Sigmoid colon (tissue), 7 donors: ENCODE results near the gene C1GALT1. TPM values are rescaled to one million over a fixed set of nuclear protein-coding genes. Genes with fewer than 3 reads are reported as not detected.

Experiments used
- DNase-seq: peaks from one replicate; pipeline ENCODE4 v3.0.0-alpha.2; 2019
- H3K27ac ChIP-seq, 4 donors: fragments of 200-600 bp; sonication (generic); one replicate each; pipeline ENCODE4 v1.5.1; 2016 to 2019; ENCODE audit warnings: mild to moderate bottlenecking in 1 of 4
- H3K27me3 ChIP-seq, 3 donors: fragments of 200-600 bp; sonication (generic); one replicate each; pipeline ENCODE4 v1.5.1; 2019; ENCODE audit warnings: mild to moderate bottlenecking in 1 of 3
- H3K36me3 ChIP-seq, 4 donors: fragments of 200-600 bp; sonication (generic); one replicate each; pipeline ENCODE4 v1.5.1; 2016 to 2019
- H3K4me1 ChIP-seq, 4 donors: fragments of 200-600 bp; sonication (generic); one replicate each; pipeline ENCODE4 v1.5.1; 2017 to 2019
- H3K4me3 ChIP-seq, 4 donors: fragments of 200-600 bp; sonication (generic); one replicate each; pipeline ENCODE4 v1.5.1; 2017 to 2019; ENCODE audit warnings: mild to moderate bottlenecking in 2 of 4, moderate library complexity in 1 of 4
- H3K9me3 ChIP-seq, 4 donors: fragments of 200-600 bp in 3 of 4; sonication (generic) in 3 of 4; one replicate each; pipeline versions ENCODE4 v1.5.1 to v1.6.1; 2013 to 2019
- EP300 ChIP-seq, 4 donors: sonication (generic); formaldehyde crosslinking; IDR thresholded peaks; one replicate each; pipeline ENCODE4 v1.6.1; 2017; ENCODE audit warnings: antibody characterized with exemption in 4 of 4
- POLR2A ChIP-seq, 2 donors: fragments of 450-650 bp; IDR thresholded peaks; one replicate each; pipeline ENCODE4 v1.6.1; 2016; ENCODE audit warnings: antibody characterized with exemption in 2 of 2, mild to moderate bottlenecking in 2 of 2, moderate library complexity in 2 of 2
- POLR2AphosphoS5 ChIP-seq, 4 donors: sonication (generic); formaldehyde crosslinking; IDR thresholded peaks; one replicate each; pipeline ENCODE4 v1.6.1; 2017; ENCODE audit warnings: antibody characterized with exemption in 4 of 4
- whole genome bisulfite sequencing, 2 donors: extraction: QIAGEN DNeasy Blood & Tissue Kit; methylation state at CpG; one replicate each; pipeline ENCODE4 v1.1.7; 2013; 5-methylcytosine and 5-hydroxymethylcytosine counted together
- intact Hi-C: fragments of 100-400 bp; cut with DNase I; formaldehyde crosslinking; loops from one replicate; pipeline ENCODE4 v1.15.1; 2023
- polyA plus RNA-seq, 3 donors: library from polyadenylated mRNA; stranded (reverse); fragments of 200-250 nt; gene quantifications; one replicate each; pipeline ENCODE4 v1.2.3, GENCODE V29; 2013
- total RNA-seq, 4 donors: library from RNA; depleted of rRNA; stranded (reverse); fragments of >200 nt; gene quantifications; one replicate each; pipeline ENCODE4 v1.1.0, GENCODE V29; 2016
- TF ChIP-seq, protein P1 (sequence below), 4 experiments: fragments of 450-650 bp in 3 of 4; fragments of 200-600 bp in 1 of 4; IDR thresholded peaks; one replicate each; pipeline ENCODE4 v1.5.1; 2016 to 2019; ENCODE audit warnings: antibody characterized with exemption in 4 of 4, mild to moderate bottlenecking in 3 of 4, moderate library complexity in 2 of 4
- donor health status: healthy with polysubstance abuse.
- donor health status: Bipolar disorder and iron deficiency.
- donor health status: healthy.

C1GALT1 gene
- total and polyA plus RNA-seq, 7 donors: 4.8 to 19.8 (median 11.6) TPM

DNA sequence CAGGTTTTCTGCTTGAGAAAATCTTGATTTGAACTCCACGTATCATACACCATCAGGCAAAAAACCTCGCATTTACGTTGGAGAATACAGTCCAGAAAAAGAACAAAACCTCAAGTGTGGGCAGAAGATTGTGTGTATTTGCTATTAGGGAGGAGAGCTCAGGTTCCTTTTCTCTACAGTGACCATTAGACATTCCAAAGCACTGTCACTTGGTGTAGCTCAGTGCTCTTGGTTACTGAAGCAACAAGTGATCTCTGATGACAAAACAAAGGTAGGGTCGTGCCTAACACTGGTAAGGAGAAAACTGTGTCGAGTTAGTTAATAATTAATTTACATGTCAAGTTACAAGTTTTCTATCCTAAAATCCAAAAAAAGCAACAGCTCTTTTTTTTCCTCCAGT lies 72.6 kb downstream of the C1GALT1 start:
- Histone ChIP-seq H3K4me3 (no peak overlapping the region), H3K27me3 (no peaks in the 10 kb centered on the region), H3K9me3 (no peaks in the 10 kb centered on the region), H3K36me3 (no peaks in the 10 kb centered on the region), H3K4me1 (peaks cover 0 to 14% (median 0%) of the 10 kb centered on the region in 4 donors), H3K27ac (no peak overlapping the region)
- 65 to 77% methylated on average over 5 of the region's 5 CpGs for WGBS, 2 donors
- DNase-seq: no peak
- intact Hi-C loops: no loop called here
- TF ChIP-seq, protein P1, sequence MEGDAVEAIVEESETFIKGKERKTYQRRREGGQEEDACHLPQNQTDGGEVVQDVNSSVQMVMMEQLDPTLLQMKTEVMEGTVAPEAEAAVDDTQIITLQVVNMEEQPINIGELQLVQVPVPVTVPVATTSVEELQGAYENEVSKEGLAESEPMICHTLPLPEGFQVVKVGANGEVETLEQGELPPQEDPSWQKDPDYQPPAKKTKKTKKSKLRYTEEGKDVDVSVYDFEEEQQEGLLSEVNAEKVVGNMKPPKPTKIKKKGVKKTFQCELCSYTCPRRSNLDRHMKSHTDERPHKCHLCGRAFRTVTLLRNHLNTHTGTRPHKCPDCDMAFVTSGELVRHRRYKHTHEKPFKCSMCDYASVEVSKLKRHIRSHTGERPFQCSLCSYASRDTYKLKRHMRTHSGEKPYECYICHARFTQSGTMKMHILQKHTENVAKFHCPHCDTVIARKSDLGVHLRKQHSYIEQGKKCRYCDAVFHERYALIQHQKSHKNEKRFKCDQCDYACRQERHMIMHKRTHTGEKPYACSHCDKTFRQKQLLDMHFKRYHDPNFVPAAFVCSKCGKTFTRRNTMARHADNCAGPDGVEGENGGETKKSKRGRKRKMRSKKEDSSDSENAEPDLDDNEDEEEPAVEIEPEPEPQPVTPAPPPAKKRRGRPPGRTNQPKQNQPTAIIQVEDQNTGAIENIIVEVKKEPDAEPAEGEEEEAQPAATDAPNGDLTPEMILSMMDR (IDR thresholded peaks at IDR 0.05): no peak
- TF ChIP-seq POLR2AphosphoS5 (IDR thresholded peaks at IDR 0.05) (no peak), POLR2A (IDR thresholded peaks at IDR 0.05) (no peak), EP300 (IDR thresholded peaks at IDR 0.05) (no peak)

DNA sequence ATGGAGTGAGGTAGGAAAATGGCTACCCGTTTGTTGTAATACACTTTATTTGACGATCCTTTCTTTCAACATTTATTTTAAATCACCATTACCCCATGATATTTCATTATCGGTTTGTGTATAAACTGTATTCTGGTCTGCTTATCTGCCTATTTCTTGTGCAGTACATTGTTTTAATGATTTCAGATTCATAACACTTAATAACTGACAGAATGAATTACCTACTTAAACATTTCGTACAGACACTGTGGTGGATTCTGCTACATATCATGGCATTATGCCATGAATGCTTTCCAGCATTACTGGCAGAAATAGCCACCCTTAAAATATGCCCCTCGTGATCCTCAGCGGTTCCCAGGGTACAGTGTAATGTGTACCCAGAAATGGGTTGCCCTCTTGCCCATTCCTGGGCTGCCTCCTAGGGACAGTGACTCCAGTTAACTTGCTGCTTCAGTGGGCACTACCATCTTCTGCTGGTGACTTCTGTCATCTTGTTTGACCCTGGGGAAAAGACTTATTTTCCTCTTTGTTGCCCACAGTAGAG lies 74.5 kb downstream of the C1GALT1 start:
- no peak for DNase-seq
- Histone ChIP-seq H3K36me3 (no peaks in the 10 kb centered on the region), H3K4me1 (peaks cover 0 to 14% (median 0%) of the 10 kb centered on the region in 4 donors), H3K9me3 (peaks cover 0 to 3% (median 0%) of the 10 kb centered on the region in 4 donors), H3K4me3 (no peak overlapping the region), H3K27ac (no peak overlapping the region), H3K27me3 (no peaks in the 10 kb centered on the region)
- WGBS, 2 donors: 89 to 93% methylated on average over 6 of the region's 6 CpGs
- TF ChIP-seq, protein P1 (IDR thresholded peaks at IDR 0.05): no peak
- TF ChIP-seq POLR2A (IDR thresholded peaks at IDR 0.05): no peak
- peak in 2 of 4 donors; percentile 6 to 17 for TF ChIP-seq POLR2AphosphoS5 (IDR thresholded peaks at IDR 0.05)
- no peak for TF ChIP-seq EP300 (IDR thresholded peaks at IDR 0.05)
- intact Hi-C loops: no loop called here

DNA sequence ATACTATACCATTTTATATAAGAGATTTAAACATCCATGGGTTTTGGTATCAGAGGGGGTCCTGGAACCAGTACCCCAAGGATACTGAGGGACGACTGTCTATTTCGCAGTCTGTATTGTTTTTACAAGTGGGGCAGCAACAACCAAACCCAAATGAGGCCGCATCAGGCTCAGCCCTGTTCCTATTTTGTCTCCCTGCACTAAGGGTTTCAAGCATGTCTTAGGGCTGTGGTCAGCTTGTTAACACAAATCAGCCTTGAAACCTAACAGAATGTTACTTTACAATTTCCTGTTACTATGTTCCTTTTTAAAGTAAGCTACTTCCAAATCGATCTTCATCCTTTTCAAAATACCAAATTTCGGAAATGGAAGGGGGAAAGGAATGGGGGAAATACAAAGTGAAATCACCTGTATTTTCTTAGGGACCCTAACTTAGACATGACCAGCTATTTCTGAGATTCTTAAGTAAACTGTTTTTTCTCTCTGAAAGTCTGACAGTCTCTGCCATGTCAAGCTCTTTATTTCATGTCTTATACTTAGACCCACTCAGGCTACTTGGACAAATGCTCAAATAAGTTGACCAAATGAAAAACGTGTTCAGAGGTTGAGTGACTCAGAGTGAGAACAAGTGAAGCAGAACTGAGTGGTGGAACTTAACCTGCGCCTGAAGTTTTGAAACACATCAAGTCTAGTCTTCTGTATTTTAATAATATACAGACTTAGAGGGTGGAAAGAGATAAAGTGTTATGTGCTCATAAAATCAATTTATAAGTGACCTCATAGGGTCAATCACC lies 75.8 kb downstream of the C1GALT1 start:
- TF ChIP-seq, protein P1 (IDR thresholded peaks at IDR 0.05): no peak
- no peak for TF ChIP-seq POLR2AphosphoS5 (IDR thresholded peaks at IDR 0.05)
- no peak for TF ChIP-seq POLR2A (IDR thresholded peaks at IDR 0.05)
- TF ChIP-seq EP300 (IDR thresholded peaks at IDR 0.05): no peak
- H3K36me3 ChIP-seq: no peaks in the 10 kb centered on the region
- H3K4me1 ChIP-seq: peaks cover 0 to 14% (median 0%) of the 10 kb centered on the region in 4 donors
- peaks cover 0 to 3% (median 0%) of the 10 kb centered on the region in 4 donors for H3K9me3 ChIP-seq
- no peak overlapping the region for H3K4me3 ChIP-seq
- no peaks in the 10 kb centered on the region for H3K27me3 ChIP-seq
- 49 to 76% methylated on average over 7 of the region's 7 CpGs for WGBS, 2 donors
- intact Hi-C loops: no loop called here
- peak overlapping the region in 1 of 4 donors; percentile 0 for H3K27ac ChIP-seq
- DNase-seq: no peak

DNA sequence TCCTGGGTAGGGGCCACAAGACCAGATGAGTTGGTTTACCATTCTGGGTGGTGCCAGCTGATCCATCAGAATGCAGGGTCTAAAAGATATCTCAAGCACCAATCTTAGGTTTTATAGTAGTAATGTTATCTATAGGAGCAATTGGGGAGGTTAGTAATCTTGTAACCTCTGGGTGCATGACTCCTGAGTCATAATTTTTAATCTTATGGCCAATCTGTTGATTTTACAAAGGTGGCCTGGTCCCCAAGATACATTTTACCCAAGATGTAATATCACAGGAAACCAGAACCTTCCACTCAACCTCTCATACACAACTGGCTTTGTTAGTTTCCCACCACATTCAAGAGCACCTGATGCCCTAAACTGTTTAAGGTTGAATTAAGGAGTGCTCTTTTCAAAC lies 79.5 kb downstream of the C1GALT1 start:
- Histone ChIP-seq H3K9me3 (peaks cover 0 to 3% (median 0%) of the 10 kb centered on the region in 4 donors), H3K27me3 (no peaks in the 10 kb centered on the region), H3K4me3 (no peak overlapping the region), H3K36me3 (no peaks in the 10 kb centered on the region), H3K4me1 (peaks cover 0 to 7% (median 0%) of the 10 kb centered on the region in 4 donors), H3K27ac (no peak overlapping the region)
- intact Hi-C loops: no loop called here
- no peak for DNase-seq
- TF ChIP-seq POLR2A (IDR thresholded peaks at IDR 0.05) (no peak), EP300 (IDR thresholded peaks at IDR 0.05) (no peak)
